ENCODE data around the gene LONP2.
"Not testable (repeated sequence)": the region's sequence is repeated elsewhere in the genome, so short reads cannot be mapped to it uniquely, and the experiment has no call there.

LONP2 gene

GRCh38 chr16:48218473-48218872 is 25.6 kb upstream of the LONP2 start:
- Histone ChIP-seq H3K4me3 (ENCODE audit: low read length) (no peak overlapping the region), H3K36me3 (ENCODE audit: insufficient read depth, low read length) (no peaks in the 10 kb centered on the region), H2AFZ (ENCODE audit: low read depth, low read length) (no peak overlapping the region), H3K27me3 (ENCODE audit: insufficient read depth, low read length) (no peaks in the 10 kb centered on the region), H3K9me3 (ENCODE audit: low read length) (no peaks in the 10 kb centered on the region), H3K4me1 (ENCODE audit: insufficient read depth, low read length) (no peaks in the 10 kb centered on the region)

GRCh38 chr16:48220891-48221290 is 23.2 kb upstream of the LONP2 start:
- Histone ChIP-seq H3K27me3 (ENCODE audit: insufficient read depth, low read length) (no peaks in the 10 kb centered on the region), H3K4me3 (ENCODE audit: low read length) (no peak overlapping the region), H3K4me1 (ENCODE audit: insufficient read depth, low read length) (no peaks in the 10 kb centered on the region), H3K36me3 (ENCODE audit: insufficient read depth, low read length) (no peaks in the 10 kb centered on the region), H3K9me3 (ENCODE audit: low read length) (no peaks in the 10 kb centered on the region), H2AFZ (ENCODE audit: low read depth, low read length) (no peak overlapping the region)

DNA sequence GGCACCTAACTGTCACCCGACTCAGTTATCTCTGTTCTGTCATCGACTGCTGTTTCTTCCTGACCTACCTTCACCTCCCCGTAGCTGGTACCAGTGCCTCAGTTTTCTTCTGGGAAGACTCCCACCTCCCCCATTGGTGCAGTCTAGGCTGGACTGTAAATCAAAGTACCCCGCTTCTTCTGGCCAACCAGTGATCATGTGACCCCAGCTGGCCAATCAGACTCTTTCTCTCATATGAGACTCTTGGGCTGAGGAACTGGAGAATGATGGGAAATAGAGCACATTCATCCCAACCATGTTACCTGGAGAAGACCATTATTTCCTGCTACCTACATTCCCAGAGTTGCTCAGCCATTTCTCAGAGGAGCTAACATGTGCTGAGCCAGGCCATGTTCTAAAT is 20.6 kb upstream of the LONP2 start:
- Histone ChIP-seq H3K4me1 (ENCODE audit: insufficient read depth, low read length) (no peaks in the 10 kb centered on the region), H3K4me3 (ENCODE audit: low read length) (no peak overlapping the region), H3K9me3 (ENCODE audit: low read length) (no peaks in the 10 kb centered on the region), H3K27me3 (ENCODE audit: insufficient read depth, low read length) (no peaks in the 10 kb centered on the region), H2AFZ (ENCODE audit: low read depth, low read length) (no peak overlapping the region), H3K36me3 (ENCODE audit: insufficient read depth, low read length) (no peaks in the 10 kb centered on the region)

DNA sequence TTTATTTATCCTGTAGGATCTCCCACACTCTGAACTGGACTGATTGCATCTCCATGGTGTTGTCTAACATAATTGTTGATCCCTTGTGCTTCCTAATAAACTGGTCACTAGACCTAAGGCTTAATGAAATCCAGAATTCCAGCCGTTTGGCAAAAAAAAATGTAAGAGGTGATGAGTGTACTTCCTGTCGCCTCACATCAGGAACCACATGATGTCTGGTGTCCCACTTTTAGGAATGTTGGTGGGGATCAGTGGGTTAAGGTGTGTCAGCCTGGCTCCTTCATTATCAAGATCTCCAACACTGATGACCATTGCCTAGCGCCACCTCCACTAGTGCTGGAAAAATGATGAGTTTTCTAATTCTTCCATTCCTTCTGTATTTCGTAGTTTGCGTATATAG is 18.6 kb upstream of the LONP2 start:
- Histone ChIP-seq H2AFZ (ENCODE audit: low read depth, low read length) (no peak overlapping the region), H3K4me3 (ENCODE audit: low read length) (no peak overlapping the region), H3K9me3 (ENCODE audit: low read length) (no peaks in the 10 kb centered on the region), H3K27me3 (ENCODE audit: insufficient read depth, low read length) (no peaks in the 10 kb centered on the region), H3K4me1 (ENCODE audit: insufficient read depth, low read length) (no peaks in the 10 kb centered on the region), H3K36me3 (ENCODE audit: insufficient read depth, low read length) (no peaks in the 10 kb centered on the region)

- no peaks in the 10 kb centered on the region for H3K9me3 ChIP-seq (ENCODE audit: low read length)
- H3K27me3 ChIP-seq (ENCODE audit: insufficient read depth, low read length): peaks cover 5% of the 10 kb centered on the region
- H2AFZ ChIP-seq (ENCODE audit: low read depth, low read length): no peak overlapping the region
- H3K4me3 ChIP-seq (ENCODE audit: low read length): no peak overlapping the region
- no peaks in the 10 kb centered on the region for H3K36me3 ChIP-seq (ENCODE audit: insufficient read depth, low read length)
- H3K4me1 ChIP-seq (ENCODE audit: insufficient read depth, low read length): no peaks in the 10 kb centered on the region
Measured at GRCh38 chr16:48231727-48232492, 12.2 kb upstream of the LONP2 start.

DNA sequence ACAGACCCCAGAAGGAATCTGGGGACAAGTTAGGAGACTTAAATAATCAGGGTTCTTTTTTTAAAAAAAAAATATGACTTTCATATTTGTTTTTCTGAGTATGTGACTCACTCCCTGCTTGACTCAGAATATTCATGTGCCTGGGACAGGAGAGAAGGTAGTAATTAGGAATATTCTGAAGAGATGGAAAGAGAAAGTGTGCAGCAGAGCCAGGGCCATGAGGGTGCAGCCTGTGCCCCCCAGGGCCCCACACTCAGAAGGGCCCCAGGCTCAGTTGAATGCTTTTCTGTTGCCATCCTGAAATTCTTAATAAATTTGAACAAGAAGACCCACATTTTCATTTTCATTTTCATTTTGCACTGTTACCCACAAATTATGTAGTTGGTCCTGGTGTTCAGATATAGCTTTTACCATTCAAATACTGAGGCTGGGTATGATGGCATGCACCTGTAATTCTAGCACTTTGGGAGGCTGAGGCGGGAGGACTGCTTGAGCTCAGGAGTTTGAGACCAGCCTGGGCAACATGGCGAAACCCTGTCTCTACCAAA is 11.5 kb upstream of the LONP2 start:
- no peaks in the 10 kb centered on the region for H3K36me3 ChIP-seq (ENCODE audit: insufficient read depth, low read length)
- no peak overlapping the region for H3K4me3 ChIP-seq (ENCODE audit: low read length)
- peaks cover 5% of the 10 kb centered on the region for H3K27me3 ChIP-seq (ENCODE audit: insufficient read depth, low read length)
- H3K9me3 ChIP-seq (ENCODE audit: low read length): no peaks in the 10 kb centered on the region
- H3K4me1 ChIP-seq (ENCODE audit: insufficient read depth, low read length): no peaks in the 10 kb centered on the region
- no peak overlapping the region for H2AFZ ChIP-seq (ENCODE audit: low read depth, low read length)

- Histone ChIP-seq H3K27me3 (ENCODE audit: insufficient read depth, low read length) (peaks cover 5% of the 10 kb centered on the region), H3K4me1 (ENCODE audit: insufficient read depth, low read length) (no peaks in the 10 kb centered on the region), H3K4me3 (ENCODE audit: low read length) (no peak overlapping the region), H3K36me3 (ENCODE audit: insufficient read depth, low read length) (no peaks in the 10 kb centered on the region), H3K9me3 (ENCODE audit: low read length) (no peaks in the 10 kb centered on the region), H2AFZ (ENCODE audit: low read depth, low read length) (no peak overlapping the region)
Measured at GRCh38 chr16:48234630-48235029, 9.5 kb upstream of the LONP2 start.

GRCh38 chr16:48235058-48235555 is 9.0 kb upstream of the LONP2 start:
- Histone ChIP-seq H3K9me3 (ENCODE audit: low read length) (no peaks in the 10 kb centered on the region), H3K4me3 (ENCODE audit: low read length) (no peak overlapping the region), H3K27me3 (ENCODE audit: insufficient read depth, low read length) (peaks cover 5% of the 10 kb centered on the region), H3K4me1 (ENCODE audit: insufficient read depth, low read length) (no peaks in the 10 kb centered on the region), H3K36me3 (ENCODE audit: insufficient read depth, low read length) (no peaks in the 10 kb centered on the region), H2AFZ (ENCODE audit: low read depth, low read length) (no peak overlapping the region)

GRCh38 chr16:48235556-48236136 is 8.5 kb upstream of the LONP2 start:
- Histone ChIP-seq H3K4me3 (ENCODE audit: low read length) (no peak overlapping the region), H3K36me3 (ENCODE audit: insufficient read depth, low read length) (no peaks in the 10 kb centered on the region), H3K4me1 (ENCODE audit: insufficient read depth, low read length) (no peaks in the 10 kb centered on the region), H3K27me3 (ENCODE audit: insufficient read depth, low read length) (peaks cover 5% of the 10 kb centered on the region), H2AFZ (ENCODE audit: low read depth, low read length) (no peak overlapping the region), H3K9me3 (ENCODE audit: low read length) (no peaks in the 10 kb centered on the region)

- H3K27me3 ChIP-seq (ENCODE audit: insufficient read depth, low read length): peaks cover 5% of the 10 kb centered on the region
- H3K4me3 ChIP-seq (ENCODE audit: low read length): no peak overlapping the region
- H2AFZ ChIP-seq (ENCODE audit: low read depth, low read length): no peak overlapping the region
- no peaks in the 10 kb centered on the region for H3K9me3 ChIP-seq (ENCODE audit: low read length)
- H3K4me1 ChIP-seq (ENCODE audit: insufficient read depth, low read length): no peaks in the 10 kb centered on the region
- H3K36me3 ChIP-seq (ENCODE audit: insufficient read depth, low read length): no peaks in the 10 kb centered on the region
Measured at GRCh38 chr16:48236286-48236685, 7.8 kb upstream of the LONP2 start.

GRCh38 chr16:48240147-48240546 is 4.0 kb upstream of the LONP2 start:
- not testable (repeated sequence) for H3K4me1 ChIP-seq (ENCODE audit: insufficient read depth, low read length); H3K9me3 ChIP-seq (ENCODE audit: low read length); H3K27me3 ChIP-seq (ENCODE audit: insufficient read depth, low read length); H3K4me3 ChIP-seq (ENCODE audit: low read length); H3K36me3 ChIP-seq (ENCODE audit: insufficient read depth, low read length); H2AFZ ChIP-seq (ENCODE audit: low read depth, low read length)

DNA sequence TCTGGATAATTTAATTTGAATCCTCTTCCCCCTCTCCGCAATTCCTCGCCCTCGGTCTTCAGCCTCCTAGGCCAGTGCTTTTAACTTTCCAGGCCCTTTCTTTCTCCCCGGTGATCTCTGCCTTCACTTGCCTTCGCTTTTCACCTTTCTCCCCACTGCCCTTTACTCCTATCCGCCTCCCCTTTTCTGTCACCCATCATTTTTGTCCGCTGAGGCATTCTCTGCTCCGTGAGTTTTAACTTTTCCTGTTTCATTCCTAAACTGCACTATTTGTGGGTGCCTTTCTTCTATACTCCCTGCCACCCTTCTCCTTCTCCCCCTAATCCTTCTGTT is 729 bp downstream of the LONP2 start:
- H3K36me3 ChIP-seq (ENCODE audit: insufficient read depth, low read length): peaks cover 3% of the 10 kb centered on the region
- peaks cover 14% of the 10 kb centered on the region for H3K4me1 ChIP-seq (ENCODE audit: insufficient read depth, low read length)
- no peaks in the 10 kb centered on the region for H3K9me3 ChIP-seq (ENCODE audit: low read length)
- H3K27me3 ChIP-seq (ENCODE audit: insufficient read depth, low read length): no peaks in the 10 kb centered on the region
- H2AFZ ChIP-seq (ENCODE audit: low read depth, low read length): peak overlapping the region; percentile 43
- H3K4me3 ChIP-seq (ENCODE audit: low read length): peak overlapping the region; percentile 80

DNA sequence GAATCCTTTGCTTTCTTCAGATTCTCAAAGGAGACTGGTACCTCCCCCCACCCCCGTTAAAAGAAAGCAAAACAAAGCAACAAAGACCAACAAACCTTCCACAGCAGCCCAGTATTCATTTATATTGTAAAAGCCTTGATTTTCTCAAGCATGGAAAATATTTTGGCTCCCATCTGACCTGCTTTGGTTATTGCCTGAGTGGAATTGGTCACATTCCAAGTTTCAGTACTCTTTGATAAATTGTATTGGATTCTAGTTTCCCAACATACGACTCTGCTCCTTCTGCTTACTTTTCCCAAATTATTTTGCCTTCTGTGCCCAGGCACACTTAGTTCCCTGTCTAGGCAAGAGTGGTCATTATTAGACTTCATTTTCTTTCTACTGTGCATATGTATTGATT is 2.0 kb downstream of the LONP2 start:
- Histone ChIP-seq H3K27me3 (ENCODE audit: insufficient read depth, low read length) (no peaks in the 10 kb centered on the region), H3K36me3 (ENCODE audit: insufficient read depth, low read length) (peaks cover 3% of the 10 kb centered on the region), H3K4me1 (ENCODE audit: insufficient read depth, low read length) (peaks cover 14% of the 10 kb centered on the region), H3K4me3 (ENCODE audit: low read length) (no peak overlapping the region), H3K9me3 (ENCODE audit: low read length) (no peaks in the 10 kb centered on the region), H2AFZ (ENCODE audit: low read depth, low read length) (no peak overlapping the region)

Measured in neuron (in vitro differentiated cells).